T-cell (primary cell): Measurements from ENCODE around the gene CDH18. TPM values are rescaled to one million over a fixed set of nuclear protein-coding genes. Genes with fewer than 3 reads are reported as not detected.

Experiments used
- ATAC-seq, 4 experiments: fragments of 200-7000 bp in 3 of 4; fragments of 150-1000 bp in 1 of 4; cut with Tn5 transposase; replicated peaks in 1 of 4; 1 replicate in 3 of 4; 2 replicates in 1 of 4; pipeline ENCODE4 v1.10.0; 2021; ENCODE audit warnings: moderate library complexity in 3 of 4, mild to moderate bottlenecking in 2 of 4, moderate number of reproducible peaks in 1 of 4
- CTCF ChIA-PET, 2 donors: fragments of 300-600 bp; sonication (Branson Sonifier 250); formaldehyde crosslinking; loops; one replicate each; lab custom pipeline; 2022; ENCODE audit warnings: antibody characterized with exemption in 2 of 2; lab: Charles Lee
- POLR2A ChIA-PET, 2 donors: fragments of 300-600 bp; sonication (Branson Sonifier 250); formaldehyde crosslinking; loops; one replicate each; lab custom pipeline; 2022; ENCODE audit warnings: antibody characterized with exemption in 2 of 2; lab: Charles Lee
- DNase-seq, 35 experiments: peaks; one replicate each; pipeline versions ENCODE4 v3.0.0 to v3.0.0-alpha.2; 2013 to 2023
- H3K27ac ChIP-seq: one replicate; pipeline ENCODE4 v1.5.1; 2013; ENCODE audit warnings: low read length
- H3K27me3 ChIP-seq, 2 experiments: replicated peaks in 1 of 2; 1 replicate in 1 of 2; 2 replicates in 1 of 2; pipeline versions ENCODE4 v1.6.1 to v1.7.0; 2013; ENCODE audit warnings: low read length in 1 of 2, mixed read lengths in 1 of 2; ENCODE audit not compliant: control insufficient read depth in 2 of 2, insufficient read depth in 2 of 2; ENCODE audit errors: extremely low read depth in 1 of 2
- H3K36me3 ChIP-seq, 2 donors: 1 replicate in 1 of 2; 2 replicates in 1 of 2; pipeline versions ENCODE4 v1.6.1 to v1.7.0; 2013; ENCODE audit warnings: low read length in 1 of 2; ENCODE audit not compliant: control insufficient read depth in 2 of 2, insufficient read depth in 1 of 2; ENCODE audit errors: extremely low read depth in 1 of 2
- H3K4me1 ChIP-seq, 2 experiments: 1 replicate in 1 of 2; 2 replicates in 1 of 2; pipeline versions ENCODE4 v1.6.1 to v1.7.0; 2013; ENCODE audit warnings: low read length in 2 of 2, mixed read lengths in 1 of 2; ENCODE audit not compliant: insufficient read depth in 2 of 2, control insufficient read depth in 1 of 2; ENCODE audit errors: extremely low read depth in 1 of 2
- H3K4me3 ChIP-seq, 2 donors: 1 replicate in 1 of 2; 2 replicates in 1 of 2; pipeline versions ENCODE4 v1.5.1 to v1.7.0; 2013; ENCODE audit warnings: mild to moderate bottlenecking in 2 of 2, low read length in 1 of 2, moderate library complexity in 1 of 2; ENCODE audit not compliant: control insufficient read depth in 1 of 2; ENCODE audit errors: extremely low read depth in 1 of 2
- H3K9me3 ChIP-seq: 2 replicates; pipeline ENCODE4 v1.7.0; 2013
- H3K27ac Mint-ChIP-seq, 2 donors: one replicate each; pipeline ENCODE4 v1.8.0; 2020 to 2021; ENCODE audit warnings: mild to moderate bottlenecking in 2 of 2, mixed read lengths in 2 of 2
- H3K27me3 Mint-ChIP-seq, 2 donors: one replicate each; pipeline ENCODE4 v1.8.0; 2021 to 2022; ENCODE audit warnings: mixed read lengths in 2 of 2
- H3K36me3 Mint-ChIP-seq: one replicate; pipeline ENCODE4 v1.8.0; 2021; ENCODE audit warnings: mixed read lengths
- H3K4me1 Mint-ChIP-seq, 3 donors: one replicate each; pipeline ENCODE4 v1.8.0; 2020 to 2022; ENCODE audit warnings: mixed read lengths in 3 of 3, mild to moderate bottlenecking in 1 of 3
- H3K4me3 Mint-ChIP-seq, 3 donors: one replicate each; pipeline ENCODE4 v1.8.0; 2020 to 2022; ENCODE audit warnings: mild to moderate bottlenecking in 3 of 3, mixed read lengths in 3 of 3, moderate library complexity in 3 of 3
- H3K9me3 Mint-ChIP-seq, 3 donors: one replicate each; pipeline ENCODE4 v1.8.0; 2020 to 2022; ENCODE audit warnings: mixed read lengths in 3 of 3
- WGBS: methylation state at CpG from one replicate; pipeline ENCODE4 v1.1.5; 2013; ENCODE audit warnings: missing lambda C conversion rate; ENCODE audit not compliant: insufficient coverage; 5-methylcytosine and 5-hydroxymethylcytosine counted together
- total RNA-seq, 35 experiments: library from RNA in 6 of 35; stranded (reverse) in 6 of 35; fragments of 120-200 nt in 1 of 35; gene quantifications; one replicate each; pipeline versions ENCODE4 v1.2.1 to v1.2.4 and lab custom pipeline; 2013 to 2026

CDH18 gene
- total RNA-seq, 5 donors from 2014 or later (not counting 1 experiment from before 2014, with no cell fraction given), result not detected

GRCh38 chr5:19734776-19735175 lies 253.2 kb downstream of the CDH18 start:
- no peaks in the 10 kb centered on the region for H3K4me1 ChIP-seq
- Mint-ChIP-seq H3K27me3 (no peaks in the 10 kb centered on the region), H3K9me3 (peaks cover 15 to 27% (median 17%) of the 10 kb centered on the region in 3 donors), H3K4me3 (no peak overlapping the region), H3K4me1 (no peaks in the 10 kb centered on the region), H3K36me3 (no peaks in the 10 kb centered on the region), H3K27ac (no peak overlapping the region)
- ChIA-PET CTCF (no interaction called here), POLR2A (no interaction called here)
- DNase-seq (no peak), ATAC-seq (no peak)
- peaks cover 4% of the 10 kb centered on the region for H3K9me3 ChIP-seq
- no peak overlapping the region for H3K27ac ChIP-seq
- H3K36me3 ChIP-seq, result no peaks in the 10 kb centered on the region
- no CpG with 5 or more reads among the region's 1 CpG for WGBS
- H3K27me3 ChIP-seq, result no peaks in the 10 kb centered on the region
- no peak overlapping the region for H3K4me3 ChIP-seq

- WGBS, result 80% methylated on average over 3 of the region's 6 CpGs
- no peaks in the 10 kb centered on the region for H3K36me3 Mint-ChIP-seq
- Histone ChIP-seq H3K4me1 (no peaks in the 10 kb centered on the region), H3K4me3 (no peak overlapping the region), H3K27me3 (no peaks in the 10 kb centered on the region), H3K9me3 (peaks cover 4% of the 10 kb centered on the region), H3K36me3 (no peaks in the 10 kb centered on the region), H3K27ac (no peak overlapping the region)
- H3K27ac Mint-ChIP-seq, result no peak overlapping the region
- H3K4me1 Mint-ChIP-seq, result no peaks in the 10 kb centered on the region
- DNase-seq (no peak), ATAC-seq (no peak)
- H3K27me3 Mint-ChIP-seq, result no peaks in the 10 kb centered on the region
- no peak overlapping the region for H3K4me3 Mint-ChIP-seq
- CTCF ChIA-PET, result no interaction called here
- POLR2A ChIA-PET, result no interaction called here
- H3K9me3 Mint-ChIP-seq, result peaks cover 16 to 23% (median 17%) of the 10 kb centered on the region in 3 donors
These were observed 254.1 kb downstream of the CDH18 start for GRCh38 chr5:19733612-19734495.

- H3K27ac Mint-ChIP-seq, result no peak overlapping the region
- no peaks in the 10 kb centered on the region for H3K36me3 ChIP-seq
- H3K27me3 ChIP-seq, result no peaks in the 10 kb centered on the region
- no peaks in the 10 kb centered on the region for H3K36me3 Mint-ChIP-seq
- no peaks in the 10 kb centered on the region for H3K4me1 ChIP-seq
- H3K4me1 Mint-ChIP-seq, result no peaks in the 10 kb centered on the region
- H3K4me3 ChIP-seq, result no peak overlapping the region
- CTCF ChIA-PET, result no interaction called here
- no CpG with 5 or more reads among the region's 3 CpGs for WGBS
- peaks cover 4% of the 10 kb centered on the region for H3K9me3 ChIP-seq
- ATAC-seq (no peak), DNase-seq (no peak)
- no peak overlapping the region for H3K4me3 Mint-ChIP-seq
- POLR2A ChIA-PET, result no interaction called here
- no peaks in the 10 kb centered on the region for H3K27me3 Mint-ChIP-seq
- H3K27ac ChIP-seq, result no peak overlapping the region
- peaks cover 9 to 24% (median 17%) of the 10 kb centered on the region in 3 donors for H3K9me3 Mint-ChIP-seq
These were observed 259.4 kb downstream of the CDH18 start for GRCh38 chr5:19728571-19728970.

DNA sequence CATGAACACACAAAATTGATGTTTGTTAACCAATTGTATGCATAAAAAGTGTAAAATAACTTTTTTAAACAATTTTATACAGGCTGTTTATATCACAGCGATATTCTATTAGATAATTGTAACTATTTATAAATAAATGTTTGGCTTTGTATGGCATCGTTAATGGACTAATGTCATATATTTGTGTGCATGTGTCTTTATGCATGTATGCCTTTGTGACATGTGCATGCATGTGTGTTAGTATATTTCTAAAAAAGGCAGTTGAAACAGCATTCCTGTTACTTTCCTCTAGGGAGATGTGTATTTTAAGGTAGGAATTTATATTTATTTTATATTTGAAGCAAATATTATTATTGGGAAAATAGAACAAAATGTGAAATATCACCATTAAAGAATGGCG lies 268.9 kb downstream of the CDH18 start:
- Histone ChIP-seq H3K36me3 (no peaks in the 10 kb centered on the region), H3K4me3 (no peak overlapping the region), H3K27ac (no peak overlapping the region), H3K4me1 (no peaks in the 10 kb centered on the region), H3K9me3 (peaks cover 8% of the 10 kb centered on the region), H3K27me3 (no peaks in the 10 kb centered on the region)
- Mint-ChIP-seq H3K4me1 (no peaks in the 10 kb centered on the region), H3K27me3 (no peaks in the 10 kb centered on the region), H3K27ac (no peak overlapping the region), H3K4me3 (no peak overlapping the region), H3K36me3 (no peaks in the 10 kb centered on the region), H3K9me3 (peaks cover 0 to 4% (median 4%) of the 10 kb centered on the region in 3 donors)
- ATAC-seq (no peak), DNase-seq (no peak)
- POLR2A ChIA-PET, result no interaction called here
- CTCF ChIA-PET, result no interaction called here
- WGBS, result no CpG with 5 or more reads among the region's 3 CpGs

DNA sequence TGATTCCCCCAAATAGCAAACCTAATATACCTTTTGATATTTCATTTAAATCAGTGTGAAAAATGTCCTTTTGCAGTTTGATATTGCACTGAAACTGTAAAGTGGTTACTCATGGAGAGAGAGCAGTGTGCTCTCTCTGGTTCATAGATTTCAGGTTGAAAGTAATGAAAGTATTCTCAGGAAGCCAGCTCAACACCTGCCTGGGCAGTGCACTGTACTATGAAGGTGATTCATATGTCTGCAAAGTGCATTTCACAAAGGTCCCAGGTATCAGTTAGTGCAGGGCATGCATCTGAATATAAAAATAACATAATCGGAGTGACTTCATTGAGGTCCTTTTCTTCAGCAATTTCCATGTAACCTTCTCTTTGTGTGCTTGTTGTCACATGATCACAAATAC lies 274.3 kb downstream of the CDH18 start:
- no peaks in the 10 kb centered on the region for H3K4me1 Mint-ChIP-seq
- DNase-seq (no peak), ATAC-seq (no peak)
- Histone ChIP-seq H3K4me1 (no peaks in the 10 kb centered on the region), H3K9me3 (peaks cover 5% of the 10 kb centered on the region), H3K4me3 (no peak overlapping the region), H3K27ac (no peak overlapping the region), H3K27me3 (no peaks in the 10 kb centered on the region), H3K36me3 (no peaks in the 10 kb centered on the region)
- H3K27ac Mint-ChIP-seq, result no peak overlapping the region
- WGBS, result no CpG with 5 or more reads among the region's 1 CpG
- H3K9me3 Mint-ChIP-seq, result peaks cover 3 to 7% (median 6%) of the 10 kb centered on the region in 3 donors
- no peak overlapping the region for H3K4me3 Mint-ChIP-seq
- no peaks in the 10 kb centered on the region for H3K36me3 Mint-ChIP-seq
- CTCF ChIA-PET, result no interaction called here
- H3K27me3 Mint-ChIP-seq, result no peaks in the 10 kb centered on the region
- POLR2A ChIA-PET, result no interaction called here

DNA sequence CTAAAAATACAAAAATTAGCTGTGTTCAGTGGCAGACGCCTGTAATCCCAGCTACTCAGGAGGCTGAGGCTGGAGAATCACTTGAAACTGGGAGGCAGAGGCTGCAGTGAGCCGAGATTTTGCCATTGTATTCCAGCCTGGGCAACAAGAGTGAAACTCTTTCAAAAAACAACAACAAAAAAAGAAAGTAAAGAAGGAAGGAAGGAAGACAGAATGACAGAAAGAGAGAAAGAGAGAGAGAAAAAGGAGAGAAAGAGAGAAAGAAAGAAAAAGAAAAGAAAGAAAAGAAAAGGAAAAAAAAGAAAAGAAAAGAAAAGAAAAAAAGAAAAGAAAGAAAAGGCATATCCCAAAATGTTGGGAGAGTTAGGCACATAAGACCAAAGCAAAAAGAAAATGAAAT lies 278.6 kb downstream of the CDH18 start:
- H3K9me3 Mint-ChIP-seq, result peaks cover 7 to 12% (median 9%) of the 10 kb centered on the region in 3 donors
- Histone ChIP-seq H3K27ac (no peak overlapping the region), H3K27me3 (no peaks in the 10 kb centered on the region), H3K9me3 (peaks cover 3% of the 10 kb centered on the region), H3K4me1 (no peaks in the 10 kb centered on the region), H3K36me3 (no peaks in the 10 kb centered on the region), H3K4me3 (no peak overlapping the region)
- no peak for ATAC-seq
- ChIA-PET POLR2A (no interaction called here), CTCF (no interaction called here)
- DNase-seq, result no peak
- no peak overlapping the region for H3K4me3 Mint-ChIP-seq
- H3K4me1 Mint-ChIP-seq, result no peaks in the 10 kb centered on the region
- H3K27ac Mint-ChIP-seq, result no peak overlapping the region
- no CpG with 5 or more reads among the region's 2 CpGs for WGBS
- no peaks in the 10 kb centered on the region for H3K36me3 Mint-ChIP-seq
- H3K27me3 Mint-ChIP-seq, result no peaks in the 10 kb centered on the region
